8988T (cell line): ENCODE data around the gene PTPRN2.
"Not testable (repeated sequence)": the region's sequence is repeated elsewhere in the genome, so short reads cannot be mapped to it uniquely, and the experiment has no call there.

Experiments used
- DNase-seq: peaks from one replicate; pipeline ENCODE4 v3.0.0; 2011

Gene PTPRN2

DNA sequence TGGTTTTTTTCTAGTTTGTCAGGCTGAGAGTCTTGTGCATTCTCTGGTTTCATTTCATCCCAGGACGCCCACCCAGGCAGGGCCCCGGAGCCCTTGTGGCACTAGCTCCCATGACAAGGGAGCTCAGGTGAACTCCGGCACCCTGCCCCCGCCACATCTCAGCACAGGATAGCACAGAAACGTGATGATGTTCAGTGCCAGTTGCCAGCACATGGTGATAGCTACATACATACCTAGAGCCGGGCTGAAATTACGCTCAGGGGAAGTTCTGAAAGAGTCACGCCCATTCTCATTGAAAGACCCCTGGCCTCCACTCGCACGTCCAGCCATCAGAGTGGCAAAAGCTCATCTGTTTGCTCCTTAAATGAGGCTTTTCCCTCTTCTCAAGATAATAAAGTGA is 273.7 kb downstream of the PTPRN2 start:
- DNase-seq = no peak

DNA sequence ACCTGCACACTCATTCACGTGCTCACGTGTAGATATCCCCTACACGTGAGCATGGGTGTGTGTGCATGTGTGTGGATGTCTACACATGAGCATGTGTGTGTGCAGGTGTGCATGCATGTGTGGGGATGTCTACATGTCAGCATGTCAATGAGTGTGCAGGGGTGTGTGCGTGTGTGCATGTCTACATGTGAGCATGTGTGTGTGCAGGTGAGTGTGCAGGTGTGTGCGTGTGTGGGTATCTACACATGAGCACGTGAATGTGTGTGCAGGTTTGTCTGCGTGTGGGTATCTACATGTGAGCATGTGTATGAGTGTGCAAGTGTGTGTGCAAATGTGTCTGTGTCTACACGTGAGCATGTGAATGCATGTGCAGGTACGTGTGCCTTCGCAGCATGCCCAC is 274.8 kb downstream of the PTPRN2 start:
- DNase-seq = no peak

DNA sequence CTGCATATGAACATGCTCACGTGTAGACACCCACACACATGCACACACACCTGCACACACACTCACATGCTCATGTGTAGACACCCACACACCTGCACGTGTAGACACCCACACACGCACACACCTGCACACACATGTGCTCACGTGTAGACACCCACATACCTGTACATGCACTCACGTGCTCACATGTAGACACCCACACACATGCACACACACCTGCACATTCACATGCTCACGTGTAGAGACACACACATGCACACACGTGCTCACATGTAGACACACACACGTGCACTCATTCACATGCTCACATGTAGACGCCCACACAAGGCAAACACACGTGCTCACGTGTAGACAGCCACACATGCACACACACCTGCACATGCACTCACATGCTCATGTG is 275.8 kb downstream of the PTPRN2 start:
- no peak for DNase-seq

DNA sequence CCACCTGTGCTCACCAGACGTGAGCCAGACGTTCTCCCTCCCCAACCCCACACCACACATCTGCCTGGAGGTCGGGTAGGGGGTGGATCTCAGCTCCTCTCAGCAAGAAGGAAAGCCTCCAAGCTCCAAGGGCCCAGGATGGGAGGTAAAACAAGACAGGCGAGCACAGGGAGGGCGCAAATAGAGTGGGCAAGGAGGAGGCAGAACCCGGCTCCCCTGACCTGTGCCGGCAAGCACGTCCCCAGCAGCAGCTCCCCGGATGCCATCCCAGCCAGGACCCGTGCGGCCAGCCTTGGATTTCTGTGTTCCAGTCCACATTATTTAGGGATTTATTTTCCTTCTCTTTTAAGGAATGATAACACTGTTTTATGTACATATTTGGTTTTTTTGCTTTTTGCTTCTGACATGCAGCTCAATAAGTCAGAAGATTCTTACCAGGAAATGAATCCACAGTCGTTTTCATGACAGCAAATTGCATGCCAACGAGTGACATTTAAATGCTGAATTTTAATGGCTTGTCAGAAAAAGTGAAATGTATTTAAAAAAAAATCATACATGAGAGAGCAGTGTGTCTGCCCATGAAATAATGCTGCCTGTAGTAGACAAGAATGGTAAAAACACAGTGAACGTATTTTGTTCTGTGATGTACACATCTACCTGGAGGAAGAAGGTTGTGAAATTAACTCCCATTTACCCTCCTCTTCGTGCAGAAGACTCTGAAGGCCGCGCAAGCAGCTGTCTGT is 276.5 kb downstream of the PTPRN2 start:
- no peak for DNase-seq

DNA sequence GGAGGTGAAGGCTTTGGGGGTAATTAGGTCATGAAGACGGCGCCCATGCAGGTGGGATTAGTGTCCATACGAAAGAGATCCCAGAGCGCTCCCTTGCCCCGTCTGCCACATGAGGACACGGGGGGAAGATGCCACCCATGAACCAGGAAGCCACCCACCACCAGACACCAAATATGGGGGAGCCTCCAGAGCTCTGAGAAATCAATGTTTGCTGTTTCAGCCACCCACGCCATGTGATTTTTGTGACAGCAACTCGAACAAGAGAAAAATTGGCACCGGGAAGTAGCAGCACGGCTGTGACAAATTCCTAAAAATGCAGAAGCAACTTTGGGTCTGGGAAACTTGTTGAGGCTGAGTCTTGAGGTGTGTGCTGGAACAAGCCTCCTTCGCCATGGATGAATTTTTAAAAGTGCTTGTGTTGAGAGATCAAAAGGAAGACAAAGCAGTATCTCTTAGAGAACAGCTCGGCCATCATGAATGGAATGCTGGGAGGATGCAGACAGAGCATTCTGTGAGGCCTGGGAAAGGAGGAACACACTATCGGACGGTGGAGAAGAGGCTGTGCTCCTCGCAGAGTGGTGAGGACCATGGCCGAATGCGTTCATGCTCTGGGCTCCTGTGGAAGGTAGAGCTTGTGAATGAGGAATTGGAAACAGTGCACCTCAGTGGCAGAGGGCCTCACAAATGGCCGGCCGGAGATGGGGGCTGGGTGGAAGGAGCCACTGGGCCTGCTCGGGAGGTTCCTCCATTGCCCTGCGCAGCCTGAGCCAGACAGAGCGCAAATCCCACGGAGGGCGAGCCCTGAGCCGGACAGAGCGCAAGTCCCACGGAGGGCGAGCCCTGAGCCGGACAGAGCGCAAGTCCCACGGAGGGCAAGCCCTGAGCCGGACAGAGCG is 277.5 kb downstream of the PTPRN2 start:
- no peak for DNase-seq

DNA sequence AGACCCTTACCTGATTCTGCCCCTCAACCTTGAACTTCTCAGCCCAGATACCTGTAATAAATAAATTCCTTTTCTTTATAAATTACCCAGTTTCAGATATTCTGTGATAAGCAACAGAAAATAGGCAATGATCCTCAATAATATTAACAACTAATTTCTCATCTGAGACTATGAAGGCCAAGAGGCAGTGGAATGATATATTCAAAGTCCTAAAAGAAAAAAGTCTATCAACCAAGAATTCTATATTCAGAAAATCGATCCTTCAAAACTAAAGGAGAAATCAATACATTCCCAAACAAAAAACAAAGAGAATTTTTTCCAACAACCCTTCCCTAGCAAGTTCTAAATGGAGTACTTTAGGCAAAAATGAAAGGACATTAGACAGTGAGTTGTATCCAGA is 279.6 kb downstream of the PTPRN2 start:
- DNase-seq = no peak

DNA sequence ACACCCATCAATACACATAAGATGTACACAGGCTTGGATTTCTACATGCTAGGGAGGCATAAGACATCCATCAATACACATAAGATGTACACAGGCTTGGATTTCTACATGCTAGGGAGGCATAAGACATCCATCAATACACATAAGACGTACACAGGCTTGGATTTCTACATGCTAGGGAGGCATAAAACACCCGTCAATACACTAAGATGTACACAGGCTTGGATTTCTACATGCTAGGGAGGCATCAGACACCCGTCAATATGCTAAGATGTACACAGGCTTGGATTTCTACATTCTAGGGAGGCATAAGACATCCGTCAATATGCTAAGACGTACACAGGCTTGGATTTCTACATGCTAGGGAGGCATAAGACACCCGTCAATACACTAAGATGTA is 283.6 kb downstream of the PTPRN2 start:
- not testable (repeated sequence) for DNase-seq

DNA sequence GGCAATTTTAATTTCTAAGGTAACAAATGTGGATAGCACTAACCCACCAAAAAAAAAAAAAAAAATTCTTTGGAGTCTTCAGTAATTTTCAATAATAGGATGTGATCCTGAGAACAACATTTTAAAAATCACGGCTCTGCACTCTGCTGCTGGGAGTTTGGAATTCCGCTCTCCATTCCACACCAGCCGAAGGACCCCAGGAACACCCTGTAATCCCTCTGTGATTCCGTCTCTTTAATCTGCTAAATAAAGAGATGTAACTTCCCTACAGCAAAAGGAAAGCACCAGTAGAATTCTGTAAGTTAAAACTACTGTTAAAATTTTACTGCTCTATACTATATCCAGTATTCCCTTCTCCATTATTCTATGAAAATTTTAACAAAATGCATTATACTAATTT is 284.5 kb downstream of the PTPRN2 start:
- no peak for DNase-seq

DNA sequence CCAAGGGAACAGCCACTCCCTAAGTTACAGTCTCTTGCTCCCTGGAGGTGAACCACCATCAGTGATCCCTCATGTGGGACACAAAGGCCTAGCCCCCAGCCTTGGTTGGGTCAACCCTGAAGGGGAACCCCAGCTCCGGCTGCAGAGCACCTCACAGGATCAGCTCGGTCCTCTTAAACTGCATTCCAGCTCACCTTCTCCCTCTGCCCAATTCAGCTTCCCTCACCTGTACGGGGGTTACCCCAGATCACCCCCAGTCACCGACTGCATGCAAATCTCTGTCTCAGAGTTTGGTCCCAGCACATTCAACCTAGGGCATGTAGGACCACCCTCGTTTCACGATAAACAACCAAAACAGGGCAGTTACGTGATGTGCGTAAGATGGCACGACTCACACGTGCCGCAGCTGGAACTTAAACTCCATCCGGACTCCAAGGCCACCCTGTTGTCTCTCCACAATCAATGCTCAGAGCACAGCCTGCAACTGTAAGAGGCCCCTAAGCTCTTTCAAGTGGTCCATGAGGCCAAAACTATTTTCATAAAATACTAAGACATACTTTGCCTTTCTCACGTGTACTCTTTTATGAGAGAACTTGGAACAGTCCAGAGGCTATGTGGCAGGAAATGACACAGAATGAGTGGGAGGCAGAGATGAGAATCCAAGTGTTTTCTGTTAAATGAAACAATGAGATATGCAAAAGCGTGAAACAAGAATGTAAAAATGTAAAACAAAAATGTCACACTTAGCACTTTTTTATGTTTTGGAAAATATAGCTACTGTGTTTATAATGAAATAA is 285.2 kb downstream of the PTPRN2 start:
- DNase-seq = no peak

DNA sequence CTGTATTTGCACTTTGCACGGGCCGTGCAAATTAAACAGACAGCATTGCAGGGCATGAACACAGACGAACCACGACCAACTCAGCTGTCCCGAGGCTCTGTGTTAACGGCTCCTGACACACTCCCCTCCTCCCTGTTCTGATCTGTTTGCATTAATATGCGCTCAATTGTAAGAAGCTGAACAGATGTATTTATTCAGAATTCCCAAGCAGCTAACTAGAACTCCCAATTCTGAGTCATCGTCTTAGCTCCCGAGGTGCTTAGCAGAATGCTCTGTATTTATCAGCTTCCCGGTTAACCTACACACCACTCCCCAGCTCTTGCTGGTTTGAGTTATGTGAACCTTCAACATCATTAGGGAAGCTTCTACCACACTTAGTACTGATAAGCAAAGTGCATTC is 286.4 kb downstream of the PTPRN2 start:
- DNase-seq = no peak

DNA sequence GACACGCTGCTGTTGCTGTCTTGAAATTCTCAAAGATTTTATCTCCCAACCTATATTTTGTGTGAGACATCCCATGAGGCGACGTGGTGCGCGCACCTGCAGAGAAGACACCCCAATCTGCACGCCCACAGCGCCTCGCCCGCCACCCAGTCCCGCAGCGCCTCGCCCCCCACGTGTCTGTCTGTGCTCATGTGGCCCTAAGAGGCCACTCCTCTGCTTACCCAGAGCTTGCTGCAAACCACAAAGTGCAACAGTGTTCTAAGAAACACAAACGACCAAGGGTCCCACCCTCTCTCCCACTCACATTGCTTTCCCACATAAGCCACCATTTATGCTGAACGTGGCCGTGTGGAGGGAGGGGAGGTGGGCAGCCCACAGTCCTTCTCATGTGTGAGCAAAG is 287.2 kb downstream of the PTPRN2 start:
- DNase-seq = no peak

DNA sequence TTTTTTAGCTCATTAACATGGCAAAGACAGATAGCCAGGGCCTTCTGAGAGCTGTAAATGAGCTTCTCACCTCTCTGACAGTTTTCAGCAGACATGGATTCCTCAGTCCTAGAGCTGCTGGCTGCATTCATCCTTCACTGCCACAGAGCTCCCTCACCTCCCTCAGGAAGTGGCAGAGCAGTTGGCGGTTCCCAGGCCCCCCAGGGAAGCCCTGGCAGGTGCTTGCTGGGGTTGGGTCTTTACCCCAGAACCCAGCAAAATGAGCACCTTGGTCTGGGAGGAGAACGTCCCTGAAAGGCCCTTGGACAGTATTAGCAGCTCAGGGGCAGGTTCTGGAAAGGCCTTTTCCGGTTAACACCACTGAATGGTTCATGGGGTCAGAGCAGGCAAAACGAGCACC is 288.0 kb downstream of the PTPRN2 start:
- DNase-seq = no peak

DNA sequence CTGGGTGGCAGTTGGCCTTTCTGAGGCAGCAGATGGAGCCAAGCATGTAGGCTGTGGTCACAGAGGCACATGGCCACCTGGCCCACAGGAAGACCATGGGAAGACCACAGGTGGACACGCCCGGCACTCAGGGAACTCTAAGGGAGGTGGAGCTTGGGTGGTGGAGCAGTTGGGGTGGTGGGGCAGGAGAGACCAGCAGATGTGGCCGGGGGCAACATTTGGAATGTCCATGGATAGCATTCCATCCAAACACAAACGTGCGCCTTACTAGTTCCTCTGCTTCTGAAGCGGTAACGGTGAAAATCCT is 290.9 kb downstream of the PTPRN2 start:
- DNase-seq = no peak

DNA sequence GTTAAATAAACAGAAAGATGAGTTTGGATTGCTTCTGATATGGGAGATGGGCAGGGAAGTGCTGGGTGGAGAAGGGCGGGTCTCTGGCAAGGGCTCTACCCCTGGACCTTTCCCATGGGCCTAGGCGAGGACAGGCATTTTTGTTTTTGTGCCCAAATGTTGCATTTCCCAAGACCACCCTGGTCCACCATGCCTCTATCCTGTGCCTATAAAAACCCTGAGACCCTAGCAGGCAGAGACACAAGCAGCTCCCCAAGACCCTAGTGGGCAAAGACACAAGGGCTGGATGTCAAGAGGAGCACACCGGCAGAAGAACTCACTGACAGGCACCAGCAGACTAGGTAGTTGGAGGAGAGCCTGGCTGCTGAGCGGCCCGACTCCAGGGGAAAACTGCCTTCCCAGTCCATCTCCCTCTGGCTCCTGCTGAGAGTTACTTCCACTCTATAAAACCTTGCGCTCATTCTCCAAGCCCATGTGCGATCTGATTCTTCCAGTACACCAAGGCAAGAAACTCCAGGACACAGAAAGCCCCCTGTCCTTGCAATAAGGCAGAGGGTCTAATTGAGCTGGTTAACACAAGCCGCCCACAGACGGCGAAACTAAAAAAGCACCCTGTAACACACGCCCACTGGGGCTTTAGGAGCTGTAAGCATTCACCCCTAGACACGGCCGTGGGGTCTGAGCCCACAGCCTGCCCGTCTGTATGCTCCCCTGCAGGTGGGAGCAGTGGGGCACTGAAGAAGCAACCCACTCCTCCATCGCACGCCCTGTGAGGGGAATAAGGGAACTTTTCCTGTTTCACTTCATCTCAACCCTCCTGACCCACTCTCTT is 291.4 kb downstream of the PTPRN2 start:
- no peak for DNase-seq

DNA sequence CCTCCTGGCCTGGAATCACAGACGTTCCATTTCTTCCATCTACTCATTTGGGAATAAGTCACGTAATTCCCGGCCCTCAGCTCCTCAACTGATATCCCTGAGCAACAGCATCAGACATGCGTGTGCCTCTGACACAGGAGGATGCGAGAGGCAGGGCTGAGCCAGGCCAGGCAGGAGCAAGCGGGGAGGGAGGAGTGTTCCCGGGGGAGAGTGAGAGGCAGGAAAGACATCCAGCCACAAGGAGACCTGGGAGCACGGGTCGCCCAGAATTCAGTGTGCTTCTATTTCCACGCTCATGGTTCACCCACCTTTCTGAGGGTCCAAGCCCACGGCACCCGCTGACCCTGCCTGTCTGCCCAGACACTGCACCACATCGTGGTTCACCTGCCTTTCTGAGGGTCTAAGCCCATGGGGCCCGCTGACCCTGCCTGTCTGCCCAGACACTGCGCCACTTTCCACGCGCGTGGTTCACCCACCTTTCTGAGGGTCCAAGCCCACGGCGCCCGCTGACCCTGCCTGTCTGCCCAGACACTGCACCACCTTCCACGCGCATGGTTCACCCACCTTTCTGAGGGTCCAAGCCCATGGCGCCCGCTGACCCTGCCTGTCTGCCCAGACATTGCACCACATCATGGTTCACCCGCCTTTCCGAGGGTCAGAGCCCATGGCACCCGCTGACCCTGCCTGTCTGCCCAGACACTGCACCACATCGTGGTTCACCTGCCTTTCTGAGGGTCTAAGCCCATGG is 293.0 kb downstream of the PTPRN2 start:
- DNase-seq = not testable (repeated sequence)

DNA sequence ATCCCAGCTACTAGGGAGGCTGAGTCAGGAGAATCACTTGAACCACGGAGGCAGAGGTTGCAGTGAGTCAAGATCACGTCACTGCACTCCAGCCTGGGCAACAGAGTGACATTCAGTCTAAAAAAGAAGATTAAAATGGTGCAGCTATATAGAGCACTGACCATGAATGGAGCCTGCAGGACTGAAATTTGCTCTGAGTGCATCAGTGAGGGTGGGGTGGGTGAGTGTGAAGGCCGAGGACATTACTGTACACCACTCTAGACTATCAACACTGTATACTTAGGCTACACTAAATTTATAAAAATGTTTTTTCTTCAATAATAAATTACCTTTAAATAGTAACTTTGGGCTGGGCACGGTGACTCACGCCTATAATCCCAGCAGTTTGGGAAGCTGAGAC is 294.7 kb downstream of the PTPRN2 start:
- DNase-seq = no peak

DNA sequence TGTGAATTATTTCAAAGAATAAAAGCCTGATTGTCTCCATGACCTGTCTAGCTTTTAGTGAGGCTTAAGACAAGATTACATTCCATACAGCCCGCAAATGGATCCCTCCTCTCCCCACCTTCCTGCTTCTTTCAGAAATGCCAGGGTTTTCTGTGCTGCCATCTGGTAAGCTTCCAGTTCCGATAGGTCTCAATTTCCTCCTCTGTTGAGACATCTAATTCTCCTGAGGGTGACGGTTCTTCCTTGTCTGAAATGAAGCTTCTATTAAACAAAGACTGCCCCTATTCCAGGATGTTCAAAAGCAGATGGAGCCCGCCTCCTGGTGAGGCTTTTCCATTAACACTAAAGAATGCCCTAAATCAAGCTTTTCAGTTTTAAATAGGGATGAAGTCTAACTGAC is 295.6 kb downstream of the PTPRN2 start:
- DNase-seq = no peak

DNA sequence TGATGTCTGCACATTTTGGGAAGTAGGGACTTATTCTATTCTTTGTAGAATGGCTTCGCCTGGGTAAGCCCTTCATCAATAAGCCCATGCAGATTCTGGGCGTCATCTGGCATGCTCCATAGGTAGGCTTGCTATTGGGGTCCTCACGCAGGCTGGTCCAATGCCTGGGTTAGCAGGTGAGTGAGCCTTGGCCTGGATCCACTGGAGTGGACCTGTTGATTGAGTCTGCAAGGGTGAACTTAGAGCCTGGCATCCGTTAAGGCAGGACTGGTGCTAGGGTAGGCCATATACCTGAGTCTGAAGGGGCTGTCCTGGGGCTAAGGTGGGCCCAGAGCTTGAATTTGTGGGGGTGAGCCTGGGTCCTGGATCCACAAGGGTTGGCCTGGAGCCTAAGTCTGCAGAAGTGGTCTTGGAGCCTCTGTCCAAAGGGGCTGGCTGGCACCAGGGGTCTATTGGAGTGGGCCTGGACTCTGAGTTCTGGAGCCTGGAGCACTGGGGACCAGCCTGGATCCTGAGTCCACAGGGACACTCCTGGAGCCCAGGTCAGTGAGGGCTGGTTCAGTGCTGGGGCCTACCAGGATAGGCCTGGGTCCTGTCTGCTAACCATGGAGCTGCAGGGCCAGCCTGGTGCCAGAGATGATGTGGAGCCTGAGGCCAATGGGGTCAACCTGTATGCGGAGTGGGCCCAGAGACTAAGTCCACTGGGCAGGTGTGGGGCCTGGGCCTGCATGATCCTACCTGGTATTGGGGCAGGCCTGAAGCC is 297.7 kb downstream of the PTPRN2 start:
- no peak for DNase-seq

DNA sequence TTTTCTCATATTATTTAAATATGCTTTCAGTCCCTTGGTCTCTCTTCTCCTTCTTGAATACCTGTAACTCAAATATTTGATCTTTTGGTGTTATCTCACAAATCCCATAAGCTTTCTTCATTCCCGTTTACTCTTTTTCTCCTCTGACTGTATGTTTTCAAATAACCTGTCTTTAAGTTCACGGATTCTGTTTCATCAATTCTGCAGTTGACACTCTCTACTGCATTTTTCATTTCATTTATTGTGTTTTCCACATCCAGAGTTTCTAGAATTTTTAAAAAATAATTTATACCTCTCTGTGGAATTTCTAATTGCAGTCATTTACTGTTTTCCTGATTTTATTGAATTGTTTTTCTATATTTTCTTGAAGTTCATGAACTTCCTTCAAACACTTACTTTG is 298.4 kb downstream of the PTPRN2 start:
- DNase-seq = no peak

DNA sequence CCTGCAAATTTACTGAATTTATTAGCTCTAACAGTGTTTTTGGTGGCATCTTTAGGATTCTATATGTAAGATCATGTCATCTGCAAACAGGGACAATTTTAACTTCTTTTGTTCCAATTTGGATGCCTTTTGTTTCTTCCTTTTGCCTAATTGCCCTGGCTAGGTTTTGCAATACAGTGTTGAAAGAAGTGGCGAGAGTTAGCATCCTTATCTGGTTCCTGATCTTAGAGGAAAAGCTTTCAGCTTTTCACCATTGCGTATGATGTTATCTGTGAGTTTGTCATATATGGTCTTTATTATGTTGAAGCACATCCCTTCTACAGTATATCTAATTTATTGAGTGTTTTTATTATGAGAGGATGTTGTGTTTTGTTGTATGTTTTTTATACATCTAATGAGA is 301.4 kb downstream of the PTPRN2 start:
- DNase-seq = no peak

DNA sequence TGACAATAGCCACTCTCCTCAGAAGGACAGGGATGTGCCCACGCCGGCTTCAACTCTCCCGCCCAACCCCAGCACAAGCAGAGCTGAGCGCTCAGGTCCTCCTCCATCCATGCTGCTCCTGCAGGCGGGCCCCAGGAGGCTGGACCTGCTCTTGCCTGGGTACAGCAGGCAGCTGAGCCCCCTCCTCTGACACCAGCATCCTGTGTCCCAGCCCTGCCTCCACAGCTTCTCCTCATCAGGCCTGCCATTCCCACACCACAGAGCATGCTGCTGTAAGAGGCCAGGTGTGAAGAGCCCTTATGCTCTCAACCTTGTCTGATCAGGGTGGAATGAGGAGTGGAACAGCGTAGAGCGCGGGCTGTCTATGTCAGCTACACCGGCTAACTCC is 302.2 kb downstream of the PTPRN2 start:
- DNase-seq = no peak
